Choroid plexus epithelial cell (primary cell): Measurements from ENCODE around the gene RPTOR.
A peak's percentile ranks its signal among the peaks of the same experiment; 100 is the strongest.

Experiments used
- DNase-seq: peaks from one replicate; pipeline ENCODE4 v3.0.0-alpha.2; 2010; ENCODE audit warnings: low read depth
- H3K4me3 ChIP-seq: 2 replicates; pipeline ENCODE4 v1.5.1; 2011; ENCODE audit warnings: low read depth, mild to moderate bottlenecking, control low read depth, low read length, moderate library complexity
- CTCF ChIP-seq: conservative IDR thresholded peaks from 2 replicates; pipeline ENCODE4 v1.5.1; 2011; ENCODE audit warnings: low read depth, mild to moderate bottlenecking, control low read depth, inconsistent platforms, low read length, moderate library complexity

RPTOR gene

GRCh38 chr17:80850109-80850508 lies 305.5 kb downstream of the RPTOR start:
- no peak for TF ChIP-seq CTCF
- no peak overlapping the region for H3K4me3 ChIP-seq
- DNase-seq, result no peak

- TF ChIP-seq CTCF, result no peak
- H3K4me3 ChIP-seq, result no peak overlapping the region
- DNase-seq, result peak; percentile 32
These were observed 306.2 kb downstream of the RPTOR start for GRCh38 chr17:80850817-80851216.

- DNase-seq, result no peak
- no peak for TF ChIP-seq CTCF
- H3K4me3 ChIP-seq, result no peak overlapping the region
These were observed 306.8 kb downstream of the RPTOR start for GRCh38 chr17:80851277-80851925.

- no peak for TF ChIP-seq CTCF
- DNase-seq, result no peak
- H3K4me3 ChIP-seq, result no peak overlapping the region
These were observed 307.9 kb downstream of the RPTOR start for GRCh38 chr17:80852476-80853015.

- H3K4me3 ChIP-seq, result no peak overlapping the region
- TF ChIP-seq CTCF, result no peak
- no peak for DNase-seq
These were observed 308.4 kb downstream of the RPTOR start for GRCh38 chr17:80853076-80853475.

- DNase-seq, result no peak
- TF ChIP-seq CTCF, result no peak
- H3K4me3 ChIP-seq, result no peak overlapping the region
These were observed 309.6 kb downstream of the RPTOR start for GRCh38 chr17:80854220-80854619.
